Kidney (tissue), 14 donors: ENCODE measurements around the gene SEMA3C. TPM values are rescaled to one million over a fixed set of nuclear protein-coding genes. Genes with fewer than 3 reads are reported as not detected.

Experiments used
- DNase-seq, 5 donors: peaks; one replicate each; pipeline ENCODE4 v3.0.0-alpha.2; 2013 to 2020
- FAIRE-seq: peaks from 2 replicates; lab custom pipeline; 2012; peaks lifted over from hg19 to GRCh38; lab: Jason Lieb, UNC
- H3K27ac ChIP-seq, 2 donors: one replicate each; pipeline ENCODE4 v1.7.0; 2013; ENCODE audit warnings: low read depth in 2 of 2, low read length in 2 of 2, inconsistent platforms in 1 of 2
- H3K27me3 ChIP-seq: one replicate; pipeline ENCODE4 v1.7.1; 2013; ENCODE audit warnings: low read length, inconsistent platforms; ENCODE audit not compliant: control insufficient read depth, insufficient read depth
- H3K36me3 ChIP-seq, 3 donors: one replicate each; pipeline versions ENCODE4 v1.7.0 to v1.7.1; 2013; ENCODE audit warnings: low read length in 3 of 3, control low read depth in 1 of 3, inconsistent platforms in 1 of 3; ENCODE audit not compliant: insufficient read depth in 3 of 3, control insufficient read depth in 2 of 3
- H3K4me1 ChIP-seq, 3 donors: one replicate each; pipeline versions ENCODE4 v1.7.0 to v1.7.1; 2013; ENCODE audit warnings: low read length in 3 of 3, inconsistent platforms in 1 of 3, low read depth in 1 of 3; ENCODE audit not compliant: control insufficient read depth in 2 of 3, insufficient read depth in 2 of 3
- H3K4me3 ChIP-seq, 3 donors: one replicate each; pipeline versions ENCODE4 v1.7.0 to v1.8.1; 2013; ENCODE audit warnings: low read length in 3 of 3, control low read depth in 1 of 3, inconsistent platforms in 1 of 3
- H3K9ac ChIP-seq, 3 donors: one replicate each; pipeline versions ENCODE4 v1.7.0 to v1.7.1; 2013; ENCODE audit warnings: low read length in 3 of 3, control low read depth in 1 of 3, inconsistent platforms in 1 of 3
- H3K9me3 ChIP-seq, 3 donors: one replicate each; pipeline versions ENCODE4 v1.7.0 to v1.7.1; 2013; ENCODE audit warnings: low read length in 3 of 3, control low read depth in 1 of 3, inconsistent platforms in 1 of 3; ENCODE audit not compliant: control insufficient read depth in 2 of 3, insufficient read depth in 1 of 3
- CTCF ChIP-seq: IDR thresholded peaks from 3 replicates; pipeline ENCODE4 v1.5.1; 2012; ENCODE audit warnings: mild to moderate bottlenecking, moderate library complexity, borderline replicate concordance; ENCODE audit not compliant: insufficient read depth; ENCODE audit errors: extremely low read depth
- intact Hi-C: fragments of 100-400 bp; cut with DNase I; formaldehyde crosslinking; loops from one replicate; pipeline ENCODE4 v1.11.1; 2022
- polyA plus RNA-seq: library from polyadenylated mRNA; stranded (reverse); fragments of 350-450 nt; fragmentation: Illumina TruSeq; extraction: RNeasy Lipid Tissue Mini Kit (QIAGEN cat#74804); gene quantifications from one replicate; pipeline ENCODE4 v1.2.3, GENCODE V29; 2014; ENCODE audit warnings: low read depth, low replicate concordance; ENCODE audit not compliant: insufficient read depth
- total RNA-seq: library from RNA; stranded (reverse); fragmentation: NEBNext Ultra II Directional; extraction: Animal tissue kit (Norgen Biotek cat#: 25700); gene quantifications from one replicate; pipeline ENCODE4 v1.2.1, GENCODE V29; 2021
- donor health status: control.
- donor health status: control.
- donor health status: control.
- donor health status: control.
- donor health status: control.
- donor health status: DM: yes; HTN: yes; CAD: no.
- donor health status: Normal renal cell carcinoma (clear cell type).

SEMA3C gene
- total and polyA plus RNA-seq, 2 donors from 2014 or later = 3.9 to 17.2 TPM

DNA sequence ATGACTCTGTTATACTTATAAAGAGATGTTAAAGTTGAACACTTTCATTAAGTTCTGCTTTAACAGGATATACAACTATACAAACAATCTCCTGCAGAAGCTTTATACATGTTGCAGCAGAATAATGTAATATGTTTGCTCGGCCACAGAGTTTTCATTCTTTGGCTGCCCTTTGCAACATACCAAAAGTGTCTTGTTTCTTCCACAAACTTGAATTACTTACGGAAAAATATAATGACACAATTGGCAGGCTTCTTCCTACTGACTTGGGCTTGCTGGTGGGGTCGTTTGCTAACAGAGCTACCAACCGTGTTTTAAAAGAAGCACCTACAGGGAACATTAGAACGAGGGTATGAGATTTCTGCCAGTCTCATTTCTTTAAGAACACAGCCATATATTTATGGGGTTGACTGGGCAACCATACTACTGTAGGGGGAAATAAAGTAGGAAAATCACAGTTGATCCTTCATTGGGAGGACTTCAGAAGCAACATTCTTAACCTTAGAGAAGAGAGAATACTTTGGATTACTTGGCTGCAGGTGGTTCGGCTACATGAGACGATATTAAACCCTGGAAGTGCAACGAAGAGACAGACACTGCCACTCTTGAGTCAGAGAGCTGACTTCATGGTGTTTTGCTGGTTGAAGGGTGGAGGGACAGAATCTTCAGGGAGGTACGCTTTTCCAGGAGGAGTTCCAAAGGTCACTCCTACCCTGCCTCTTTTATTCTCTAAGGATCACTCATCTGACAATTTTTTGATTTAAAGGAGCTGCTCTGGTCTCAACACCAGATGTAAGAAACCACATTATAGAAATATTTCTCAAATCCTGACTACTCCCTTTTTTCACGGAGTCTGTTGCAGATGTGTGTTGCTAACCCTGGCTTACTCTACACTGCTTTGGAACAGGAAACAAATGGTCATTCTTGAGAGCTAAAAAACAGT is 123.9 kb downstream of the SEMA3C start:
- DNase-seq (peak in 2 of 5 donors; percentile 35 to 74), FAIRE-seq (no peak)
- Histone ChIP-seq H3K4me1 (no peaks in the 10 kb centered on the region), H3K27me3 (no peaks in the 10 kb centered on the region), H3K36me3 (no peaks in the 10 kb centered on the region), H3K9me3 (no peaks in the 10 kb centered on the region), H3K9ac (no peak overlapping the region), H3K27ac (no peak overlapping the region), H3K4me3 (no peak overlapping the region)
- no peak for TF ChIP-seq CTCF
- intact Hi-C loops = no loop called here

- Histone ChIP-seq H3K27me3 (no peaks in the 10 kb centered on the region), H3K4me3 (no peak overlapping the region), H3K36me3 (no peaks in the 10 kb centered on the region), H3K27ac (no peak overlapping the region), H3K4me1 (no peaks in the 10 kb centered on the region), H3K9me3 (no peaks in the 10 kb centered on the region), H3K9ac (no peak overlapping the region)
- TF ChIP-seq CTCF = no peak
- FAIRE-seq (no peak), DNase-seq (no peak)
- intact Hi-C loops = no loop called here
Observed at GRCh38 chr7:80791509-80791929, 127.3 kb downstream of the SEMA3C start.

- FAIRE-seq (no peak), DNase-seq (no peak)
- Histone ChIP-seq H3K9ac (no peak overlapping the region), H3K27me3 (no peaks in the 10 kb centered on the region), H3K36me3 (no peaks in the 10 kb centered on the region), H3K4me1 (no peaks in the 10 kb centered on the region), H3K27ac (no peak overlapping the region), H3K9me3 (no peaks in the 10 kb centered on the region), H3K4me3 (no peak overlapping the region)
- no peak for TF ChIP-seq CTCF
- intact Hi-C loops = no loop called here
Observed at GRCh38 chr7:80790877-80791276, 128.0 kb downstream of the SEMA3C start.
